Muscle layer of duodenum (tissue), 2 donors: ENCODE results near the gene NTNG2.
"Not testable (repeated sequence)": the region's sequence is repeated elsewhere in the genome, so short reads cannot be mapped to it uniquely, and the experiment has no call there.

Experiments
- H3K27ac ChIP-seq: one replicate; pipeline ENCODE4 v1.7.0; 2013; ENCODE audit warnings: mild to moderate bottlenecking, low read length
- H3K27me3 ChIP-seq: one replicate; pipeline ENCODE4 v1.7.0; 2013; ENCODE audit warnings: low read depth, mild to moderate bottlenecking, control low read depth, low read length
- H3K36me3 ChIP-seq, 2 donors: one replicate each; pipeline ENCODE4 v1.7.0; 2013; ENCODE audit warnings: low read length in 2 of 2, control low read depth in 1 of 2, mild to moderate bottlenecking in 1 of 2; ENCODE audit not compliant: insufficient read depth in 2 of 2, control insufficient read depth in 1 of 2
- H3K4me1 ChIP-seq, 2 donors: one replicate each; pipeline ENCODE4 v1.7.0; 2013; ENCODE audit warnings: low read length in 2 of 2, mild to moderate bottlenecking in 2 of 2, control low read depth in 1 of 2, moderate library complexity in 1 of 2; ENCODE audit not compliant: insufficient read depth in 2 of 2, control insufficient read depth in 1 of 2
- H3K4me3 ChIP-seq, 2 donors: one replicate each; pipeline ENCODE4 v1.7.0; 2013; ENCODE audit warnings: low read length in 2 of 2, low read depth in 1 of 2, mild to moderate bottlenecking in 1 of 2
- H3K9me3 ChIP-seq, 2 donors: one replicate each; pipeline ENCODE4 v1.7.0; 2013; ENCODE audit warnings: low read length in 2 of 2, control low read depth in 1 of 2, mild to moderate bottlenecking in 1 of 2; ENCODE audit not compliant: control insufficient read depth in 1 of 2
- donor health status: healthy.

NTNG2 gene

DNA sequence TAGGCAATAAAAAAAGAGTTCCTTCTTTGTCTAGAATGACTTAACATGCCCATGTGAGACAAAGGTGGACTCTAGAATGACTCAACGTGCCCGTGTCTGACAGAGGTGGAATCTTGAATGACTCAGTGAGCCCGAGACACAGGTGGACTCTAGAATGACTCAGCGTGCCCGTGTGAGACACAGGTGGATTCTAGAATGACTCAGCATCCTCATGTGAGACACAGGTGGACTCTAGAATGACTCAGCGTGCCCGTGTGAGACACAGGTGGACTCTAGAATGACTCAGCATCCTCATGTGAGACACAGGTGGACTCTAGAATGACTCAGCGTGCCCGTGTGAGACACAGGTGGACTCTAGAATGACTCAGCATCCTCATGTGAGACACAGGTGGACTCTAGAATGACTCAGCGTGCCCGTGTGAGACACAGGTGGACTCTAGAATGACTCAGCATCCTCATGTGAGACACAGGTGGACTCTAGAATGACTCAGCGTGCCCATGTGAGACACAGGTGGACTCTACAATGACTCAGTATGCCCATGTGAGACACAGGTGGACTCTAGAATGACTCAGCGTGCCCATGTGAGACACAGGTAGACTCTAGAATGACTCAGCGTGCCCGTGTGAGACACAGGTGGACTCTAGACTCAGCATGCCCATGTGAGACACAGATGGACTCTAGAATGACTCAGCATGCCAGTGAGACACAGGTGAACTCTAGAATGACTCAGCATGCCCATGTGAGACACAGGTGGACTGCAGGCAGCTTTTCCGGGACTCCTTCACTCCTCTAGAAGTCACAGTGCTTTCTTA, 108.1 kb downstream of the NTNG2 start:
- H3K9me3 ChIP-seq, H3K4me1 ChIP-seq, H3K27me3 ChIP-seq, H3K4me3 ChIP-seq, H3K27ac ChIP-seq: not testable (repeated sequence)
- H3K36me3 ChIP-seq, result peaks cover 57 to 61% of the 10 kb centered on the region in 2 donors

DNA sequence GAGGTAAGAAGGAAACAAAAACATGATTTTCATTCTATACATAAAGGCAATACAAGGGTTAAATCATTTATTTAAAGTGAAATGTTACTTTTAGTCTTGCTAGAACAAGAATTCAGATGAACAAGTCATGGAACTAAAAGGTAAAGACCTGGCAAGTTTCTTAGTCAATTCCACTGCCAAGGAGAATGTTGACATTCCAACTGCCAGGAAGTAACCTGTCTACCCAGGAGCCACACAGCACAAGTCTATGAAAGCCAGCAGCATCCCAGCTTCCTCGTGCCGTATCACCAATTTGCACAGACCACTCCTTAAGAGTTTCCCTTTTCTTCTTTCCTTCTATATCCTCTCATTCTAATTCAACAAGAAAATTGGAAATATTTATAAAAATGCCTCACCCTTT, 113.0 kb downstream of the NTNG2 start:
- Histone ChIP-seq H3K27me3 (no peaks in the 10 kb centered on the region), H3K4me3 (no peak overlapping the region), H3K4me1 (no peaks in the 10 kb centered on the region), H3K9me3 (no peaks in the 10 kb centered on the region), H3K27ac (no peak overlapping the region), H3K36me3 (peaks cover 75 to 85% of the 10 kb centered on the region in 2 donors)

DNA sequence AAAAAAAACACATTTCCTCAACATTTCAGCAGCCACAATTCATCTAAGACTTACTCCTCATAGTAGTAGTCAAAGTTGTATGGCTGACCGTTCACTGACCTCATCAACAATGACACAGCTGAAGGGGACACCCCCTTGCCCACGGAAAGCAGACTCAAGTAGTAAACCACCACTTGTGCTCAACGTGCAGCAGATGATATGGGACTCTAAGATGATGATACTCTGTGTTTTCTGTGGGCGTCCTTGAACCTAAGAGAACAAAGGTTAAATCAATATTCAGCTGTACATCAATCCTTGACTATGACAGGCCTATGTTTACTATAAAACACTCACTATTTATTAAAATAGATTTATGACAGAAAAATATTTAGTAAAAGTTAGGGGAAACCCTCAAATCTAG, 121.3 kb downstream of the NTNG2 start:
- H3K36me3 ChIP-seq, result peaks cover 72 to 82% of the 10 kb centered on the region in 2 donors
- no peaks in the 10 kb centered on the region for H3K27me3 ChIP-seq

DNA sequence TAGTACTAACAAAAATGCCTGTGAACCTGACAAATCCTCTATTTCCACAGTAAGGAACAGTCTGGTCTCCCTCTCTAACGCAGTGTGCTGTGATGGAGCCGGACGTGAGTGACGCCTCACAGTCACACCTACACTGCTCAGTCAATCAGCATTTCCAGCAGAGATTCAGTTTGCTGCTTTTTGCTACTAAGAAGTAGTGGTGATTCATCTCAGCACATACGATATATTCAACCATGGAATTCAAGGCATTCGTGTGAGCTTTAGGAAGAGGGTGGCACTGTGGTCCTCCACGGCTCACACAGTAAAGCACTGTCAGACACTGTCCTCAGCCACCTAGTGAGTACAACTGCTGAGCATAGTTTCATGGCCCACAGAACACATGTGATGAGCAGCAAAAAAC, 122.0 kb downstream of the NTNG2 start:
- Histone ChIP-seq H3K4me3 (no peak overlapping the region), H3K4me1 (peaks cover 0 to 7% of the 10 kb centered on the region in 2 donors), H3K36me3 (peaks cover 65 to 75% of the 10 kb centered on the region in 2 donors), H3K27me3 (no peaks in the 10 kb centered on the region), H3K9me3 (no peaks in the 10 kb centered on the region), H3K27ac (no peak overlapping the region)

More for the DNA sequence above, 121.3 kb downstream of the NTNG2 start:
- H3K9me3 ChIP-seq, result no peaks in the 10 kb centered on the region
- no peak overlapping the region for H3K27ac ChIP-seq
- no peak overlapping the region for H3K4me3 ChIP-seq
- H3K4me1 ChIP-seq, result no peaks in the 10 kb centered on the region

DNA sequence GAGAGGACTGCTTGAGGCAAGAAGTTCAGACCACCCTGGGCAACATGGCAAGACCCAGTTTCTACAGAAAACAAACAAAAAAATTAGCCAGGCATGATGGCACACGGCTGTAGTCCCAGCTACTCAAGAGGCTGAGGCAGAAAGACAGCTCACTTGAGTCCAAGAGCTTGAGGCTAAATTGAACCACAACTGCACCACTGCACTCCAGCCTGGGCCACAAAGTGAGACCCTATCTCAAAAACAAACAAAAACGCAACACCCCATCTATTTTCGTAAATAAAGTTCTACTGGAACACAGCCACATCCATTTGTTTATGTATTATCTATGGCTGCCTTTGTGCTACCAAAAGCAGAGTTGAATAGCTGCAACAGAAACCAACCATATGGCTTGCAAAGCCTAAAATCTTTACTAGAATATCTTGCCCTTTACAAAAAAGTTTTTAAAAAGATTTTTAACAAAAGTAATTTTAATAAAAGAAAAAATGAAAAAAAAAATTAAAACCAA, 125.5 kb downstream of the NTNG2 start:
- Histone ChIP-seq H3K4me1 (peaks cover 0 to 8% of the 10 kb centered on the region in 2 donors), H3K9me3 (no peaks in the 10 kb centered on the region), H3K4me3 (no peak overlapping the region), H3K27ac (no peak overlapping the region), H3K36me3 (peaks cover 46 to 50% of the 10 kb centered on the region in 2 donors), H3K27me3 (no peaks in the 10 kb centered on the region)

DNA sequence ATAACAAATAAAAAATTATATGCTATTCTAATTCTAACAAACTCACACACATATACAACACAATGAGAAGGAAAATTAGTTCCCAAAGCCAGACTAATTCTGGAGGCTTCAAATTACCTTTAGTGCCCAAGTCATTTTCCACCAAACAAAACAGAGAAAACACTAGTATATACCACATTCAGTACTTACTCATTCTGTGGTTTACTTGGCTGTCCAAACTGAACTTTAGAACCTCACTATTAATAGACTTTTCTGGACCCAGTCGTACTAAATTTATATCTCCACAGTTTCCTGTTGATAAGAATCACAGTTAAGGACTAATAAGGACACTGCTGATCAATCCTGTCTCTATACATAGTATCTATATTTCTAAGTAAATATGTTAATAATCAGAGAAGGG, 126.5 kb downstream of the NTNG2 start:
- H3K36me3 ChIP-seq, result peaks cover 35 to 40% of the 10 kb centered on the region in 2 donors
- H3K27ac ChIP-seq, result no peak overlapping the region
- H3K4me1 ChIP-seq, result peaks cover 0 to 8% of the 10 kb centered on the region in 2 donors
- no peaks in the 10 kb centered on the region for H3K27me3 ChIP-seq
- no peak overlapping the region for H3K4me3 ChIP-seq
- H3K9me3 ChIP-seq, result no peaks in the 10 kb centered on the region

DNA sequence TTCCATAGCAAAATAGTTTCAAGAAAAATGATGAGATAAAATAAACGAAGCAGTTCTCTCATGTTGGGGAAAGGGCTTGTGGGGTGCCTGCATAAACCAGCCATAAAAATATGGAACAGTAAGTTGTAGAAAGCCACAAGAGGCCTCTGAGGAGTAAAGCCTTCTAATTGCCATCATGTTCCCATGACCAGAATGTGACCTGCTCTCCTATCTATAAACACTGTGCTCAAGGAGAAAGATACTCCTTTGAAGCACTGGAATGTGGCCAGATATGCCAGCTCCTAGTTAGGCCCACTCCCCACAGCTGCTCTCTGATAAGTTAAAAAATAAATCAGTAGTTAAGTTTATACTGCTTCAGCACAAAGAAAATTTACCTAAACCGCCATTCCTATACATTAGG, 127.1 kb downstream of the NTNG2 start:
- Histone ChIP-seq H3K4me3 (no peak overlapping the region), H3K36me3 (peaks cover 29 to 35% of the 10 kb centered on the region in 2 donors), H3K4me1 (peaks cover 0 to 8% of the 10 kb centered on the region in 2 donors), H3K27me3 (no peaks in the 10 kb centered on the region), H3K9me3 (no peaks in the 10 kb centered on the region), H3K27ac (no peak overlapping the region)

DNA sequence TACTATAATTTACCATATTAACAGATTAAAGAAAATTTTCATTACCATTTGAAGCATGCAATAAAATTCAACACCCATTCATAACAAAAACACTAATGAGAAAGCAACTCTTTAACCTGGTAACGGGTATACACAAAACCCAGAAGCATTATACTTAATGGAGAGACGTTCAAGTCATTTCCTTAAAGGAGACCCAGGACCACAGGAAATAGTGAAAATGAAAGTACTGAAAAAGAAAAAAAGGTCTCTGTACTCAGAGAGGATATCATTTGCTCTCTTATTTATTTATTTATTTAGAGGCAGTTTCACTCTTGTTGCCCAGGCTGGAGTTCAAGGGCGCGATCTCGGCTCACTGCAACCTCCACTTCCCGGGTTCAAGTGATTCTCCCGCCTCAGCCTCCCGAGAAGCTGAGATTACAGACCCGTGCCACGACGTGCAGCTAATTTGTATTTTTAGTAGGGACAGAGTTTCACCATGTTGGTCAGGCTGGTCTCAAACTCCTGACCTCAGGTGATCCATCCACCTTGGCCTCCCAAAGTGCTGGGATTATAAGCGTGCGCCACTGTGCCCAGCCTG, 131.4 kb downstream of the NTNG2 start:
- H3K4me3 ChIP-seq, result no peak overlapping the region
- H3K27ac ChIP-seq, result no peak overlapping the region
- H3K4me1 ChIP-seq, result peaks cover 0 to 7% of the 10 kb centered on the region in 2 donors
- H3K36me3 ChIP-seq, result peaks cover 38 to 42% of the 10 kb centered on the region in 2 donors
- H3K9me3 ChIP-seq, result no peaks in the 10 kb centered on the region
- no peaks in the 10 kb centered on the region for H3K27me3 ChIP-seq
